HG03442 (cell line): ENCODE measurements around the gene ZBTB9.

Experiments used
- ATAC-seq: cut with Tn5 transposase; IDR thresholded peaks from one replicate; pipeline ENCODE4 v1.9.1; 2021; ENCODE audit warnings: mild to moderate bottlenecking, moderate library complexity; ENCODE audit not compliant: unreplicated experiment

The ZBTB9 gene

DNA sequence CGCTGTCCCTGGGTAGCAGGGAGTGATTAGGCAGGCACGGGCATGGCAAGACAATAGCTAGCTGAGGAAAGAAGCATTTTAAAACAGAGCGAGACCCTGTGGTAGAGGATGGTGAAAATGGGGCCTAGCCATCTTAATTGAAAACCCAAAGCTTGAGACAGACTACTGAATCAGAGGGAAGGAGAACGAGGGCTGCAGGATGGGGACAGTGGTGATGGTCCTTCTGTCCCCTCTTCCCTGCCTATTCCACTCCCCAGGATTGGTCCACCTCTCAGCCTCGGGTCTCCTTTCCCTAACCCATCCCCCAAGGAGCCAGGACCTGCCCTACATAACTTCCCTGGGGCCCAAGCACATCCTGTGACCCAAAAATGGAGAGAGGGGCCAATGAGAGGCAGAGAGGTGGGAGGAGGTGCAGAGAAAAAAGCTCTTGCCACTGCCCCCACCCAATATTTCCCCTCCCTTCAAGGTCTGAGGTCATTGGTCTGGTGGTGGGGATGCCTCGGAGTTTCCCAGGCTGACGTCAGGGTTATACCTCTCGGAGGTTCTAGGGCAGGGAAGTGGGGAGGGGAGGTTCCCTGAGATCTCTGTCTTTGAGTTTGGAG is 35.6 kb upstream of the ZBTB9 start:
- no peak for ATAC-seq

- no peak for ATAC-seq
Measured at GRCh38 chr6:33419580-33420490, 34.5 kb upstream of the ZBTB9 start, which contains the start of gene SYNGAP1. Gene SYNGAP1, plus strand, starts transcription at chr6:33420065. Its CDS starts 200 bp downstream, at chr6:33420265.

- ATAC-seq = no peak
Measured at GRCh38 chr6:33420491-33421343, 33.7 kb upstream of the ZBTB9 start.

DNA sequence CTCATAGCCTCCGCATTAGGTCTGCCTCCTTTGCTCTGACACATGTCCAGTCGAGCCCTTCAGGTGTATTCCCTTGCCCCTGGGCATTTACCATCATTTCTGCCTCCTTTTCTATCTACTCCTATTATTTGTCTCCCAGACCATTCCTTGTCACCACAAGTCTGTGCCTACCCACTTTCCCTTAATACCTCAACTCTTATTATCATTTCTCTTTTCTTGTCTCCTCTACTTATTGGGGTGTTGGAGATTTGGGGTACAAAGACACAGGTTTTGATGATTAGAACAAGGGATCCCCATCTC is 33.1 kb upstream of the ZBTB9 start:
- no peak for ATAC-seq

GRCh38 chr6:33423777-33424176 is 30.6 kb upstream of the ZBTB9 start:
- no peak for ATAC-seq

- no peak for ATAC-seq
Measured at GRCh38 chr6:33424855-33425667, 29.3 kb upstream of the ZBTB9 start.

GRCh38 chr6:33425668-33426577 is 28.5 kb upstream of the ZBTB9 start:
- ATAC-seq = no peak

DNA sequence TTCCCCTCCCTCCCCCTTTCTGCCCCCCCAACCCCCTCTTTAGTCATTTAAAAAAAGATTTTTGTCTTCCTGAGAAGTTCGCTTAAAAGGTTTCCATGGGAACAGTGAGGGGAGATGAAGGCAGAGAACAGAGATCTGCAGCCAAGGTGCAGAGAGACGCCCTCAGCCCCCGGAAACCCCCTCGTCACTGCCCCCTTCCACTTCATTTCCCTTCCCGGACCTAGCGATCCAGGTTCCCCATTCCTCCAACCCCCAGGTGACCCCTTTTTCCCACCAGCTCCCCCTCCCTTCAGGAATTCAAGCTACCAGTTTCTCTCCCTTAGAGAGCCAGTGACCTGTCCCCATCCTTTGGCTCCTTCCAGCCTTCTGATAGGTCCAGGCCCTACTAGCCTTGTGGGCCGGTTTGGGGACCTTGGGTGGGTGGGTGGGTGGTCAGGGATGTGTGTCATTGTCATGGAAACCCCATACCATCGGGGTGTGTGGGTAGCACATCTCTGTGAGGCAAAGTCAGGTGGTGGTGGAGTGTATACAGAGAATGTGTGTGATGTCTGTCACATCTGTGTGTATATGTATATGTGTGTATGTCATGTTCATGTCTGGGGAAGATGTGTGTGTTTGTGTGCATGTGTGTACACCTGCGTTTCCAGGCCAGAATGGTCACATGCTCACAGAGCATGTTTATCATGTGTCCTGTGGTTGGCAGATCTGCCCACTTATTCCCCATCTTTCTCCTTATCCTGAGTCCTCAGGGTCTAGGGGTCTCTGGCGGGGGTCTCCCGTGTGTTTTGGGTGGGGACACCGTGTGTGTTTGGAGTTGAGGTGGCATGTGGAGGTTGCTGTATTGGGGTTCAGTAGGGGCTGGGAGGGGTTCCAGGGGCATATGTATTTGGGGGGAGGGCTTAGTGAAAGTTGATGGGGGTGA is 27.5 kb upstream of the ZBTB9 start:
- ATAC-seq = no peak

DNA sequence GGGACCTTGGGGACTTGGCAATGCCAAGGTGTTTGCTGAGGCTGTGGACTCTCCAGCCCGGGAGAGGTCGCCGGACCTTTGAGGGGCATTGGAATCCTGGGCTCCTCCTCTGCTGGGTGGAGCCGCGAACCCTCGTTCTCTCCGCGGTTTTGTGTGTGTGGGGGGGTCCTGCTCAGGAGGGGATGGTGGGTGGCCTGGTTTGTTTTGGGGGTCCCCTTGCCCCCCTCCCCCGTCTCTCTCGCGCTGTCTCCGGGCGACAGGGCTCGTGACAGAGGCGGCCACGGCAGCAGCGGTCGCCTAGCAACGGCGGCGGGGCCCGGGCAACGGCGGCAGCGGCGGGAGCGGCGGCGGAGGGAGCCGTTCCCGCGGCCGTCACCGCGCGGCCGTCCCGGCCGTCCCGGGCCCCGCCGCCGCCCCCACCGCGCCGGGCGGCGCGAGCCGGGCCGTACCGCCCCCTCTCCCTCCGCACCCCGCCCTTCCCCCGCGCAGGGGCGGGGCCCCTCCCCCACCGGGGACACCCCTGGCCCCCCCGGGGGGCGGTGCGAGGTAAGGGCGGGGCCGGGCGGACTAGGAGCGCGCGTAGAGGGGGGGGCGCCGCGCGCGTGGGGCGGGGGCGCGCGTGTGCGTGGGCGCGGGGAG is 26.7 kb upstream of the ZBTB9 start:
- no peak for ATAC-seq

- ATAC-seq = no peak
Measured at GRCh38 chr6:33428224-33428965, 26.0 kb upstream of the ZBTB9 start.

DNA sequence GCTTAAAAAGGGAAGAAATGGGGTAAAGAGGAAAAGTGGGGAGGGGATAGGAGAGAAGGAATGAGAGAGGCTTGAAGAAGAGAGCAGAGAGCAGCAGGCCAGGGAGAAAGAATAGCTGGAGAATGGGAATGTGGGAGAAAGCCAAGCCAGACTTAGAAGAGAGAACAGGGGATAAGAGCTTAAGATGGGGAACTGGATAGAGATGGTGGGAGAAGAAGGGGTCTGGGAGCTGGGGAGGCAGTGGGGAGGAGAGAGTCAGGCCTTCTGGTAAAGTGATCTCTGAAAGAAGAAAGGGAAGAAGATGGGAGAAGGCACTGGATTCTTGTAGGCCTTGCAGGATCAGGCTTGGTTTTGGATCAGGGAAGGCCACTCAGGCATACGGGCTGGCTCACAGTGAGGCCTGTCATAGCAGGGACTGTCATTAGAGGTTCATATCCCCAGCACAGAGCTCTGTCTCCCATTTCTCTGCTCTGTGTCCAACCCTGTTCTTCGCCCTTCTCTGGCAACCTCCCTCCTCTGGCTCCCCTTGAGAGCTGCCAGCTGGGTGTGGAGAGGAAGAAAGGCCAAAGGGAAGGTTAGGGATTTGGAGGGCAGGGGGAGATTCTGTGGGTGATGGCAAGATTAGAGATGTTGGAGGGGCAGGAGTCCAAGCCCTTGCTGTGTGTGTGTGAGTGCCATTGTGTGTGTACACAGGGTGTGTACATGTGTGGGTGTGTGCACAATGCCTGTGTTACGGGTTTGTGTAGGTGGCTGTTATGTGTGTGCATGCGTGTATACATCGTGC is 25.2 kb upstream of the ZBTB9 start:
- ATAC-seq = no peak

GRCh38 chr6:33429750-33430052 is 24.7 kb upstream of the ZBTB9 start:
- ATAC-seq = no peak

DNA sequence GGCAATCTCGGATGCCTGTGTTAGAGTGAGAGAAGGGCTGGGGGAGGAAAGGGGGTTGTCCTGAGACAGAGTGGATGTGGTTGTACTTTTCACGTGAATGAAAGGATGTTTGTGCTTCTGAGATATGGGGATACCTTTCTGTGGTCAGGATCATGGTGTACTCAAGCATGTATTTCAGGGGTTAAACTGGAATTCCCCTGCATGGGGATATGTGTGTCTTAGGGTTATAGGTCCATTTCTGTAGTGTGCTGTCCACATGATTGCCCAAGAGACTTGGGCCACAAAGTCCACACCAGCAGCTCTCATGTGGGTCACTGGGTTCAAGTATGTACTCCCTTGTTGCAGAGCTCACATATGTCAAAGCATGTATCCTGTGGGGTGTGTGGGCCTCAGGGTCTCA is 24.0 kb upstream of the ZBTB9 start:
- ATAC-seq = no peak

- ATAC-seq = no peak
Measured at GRCh38 chr6:33430991-33431879, 23.1 kb upstream of the ZBTB9 start.

DNA sequence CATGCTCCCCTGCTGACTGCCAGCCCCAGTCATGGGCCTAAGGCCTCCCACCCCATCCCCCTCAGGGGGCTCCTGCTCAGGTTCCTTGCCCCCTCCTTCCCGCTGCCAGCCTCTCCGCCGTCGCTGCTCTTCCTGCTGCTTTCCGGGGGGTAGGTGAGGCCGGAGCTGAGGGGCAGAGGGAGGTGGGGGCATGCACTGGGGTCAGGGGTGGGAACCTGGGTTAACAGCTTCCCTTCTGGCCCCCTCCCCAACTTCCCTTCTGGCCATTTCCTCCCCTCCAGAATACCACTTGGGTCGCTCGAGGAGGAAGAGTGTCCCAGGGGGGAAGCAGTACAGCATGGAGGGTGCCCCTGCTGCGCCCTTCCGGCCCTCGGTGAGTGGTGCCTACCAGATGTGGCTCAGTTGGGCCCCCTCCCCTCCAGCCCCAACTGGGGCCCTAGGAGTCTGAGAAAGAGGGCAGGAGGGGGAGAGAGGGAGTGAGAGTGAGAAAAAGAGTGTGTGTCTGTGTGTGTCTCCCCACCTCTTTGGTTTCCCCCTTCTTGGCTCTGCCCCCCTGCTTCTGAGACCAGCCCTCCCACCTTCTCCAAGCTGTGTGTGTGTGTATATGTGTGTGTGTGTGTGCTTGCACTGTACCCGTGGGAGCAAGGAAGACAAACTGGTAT is 22.4 kb upstream of the ZBTB9 start:
- no peak for ATAC-seq
